IMR-90 (cell line): ENCODE results near the gene BLVRB. TPM values are rescaled to one million over a fixed set of nuclear protein-coding genes. Genes with fewer than 3 reads are reported as not detected.
"Not testable (repeated sequence)": the region's sequence is repeated elsewhere in the genome, so short reads cannot be mapped to it uniquely, and the experiment has no call there.

Experiments used
- ATAC-seq: fragments of 200-7000 bp; cut with Tn5 transposase; 2 replicates; pipeline ENCODE4 v1.9.1; 2020; ENCODE audit warnings: low read depth, mild to moderate bottlenecking, moderate library complexity
- BruUV-seq: library from RNA; stranded (reverse); fragments of 400-500 nt; replicated peaks from 2 replicates; lab custom pipeline; 2021; lab: Mats Ljungman, UMichigan
- CTCF ChIA-PET: fragments of 300-600 bp; formaldehyde crosslinking; extraction: SDS; loops from one replicate; lab custom pipeline; 2021; ENCODE audit warnings: antibody characterized with exemption; lab: Yijun Ruan, JAX
- POLR2A ChIA-PET: fragments of 300-600 bp; sonication (Branson Sonifier 250); formaldehyde crosslinking; loops from one replicate; lab custom pipeline; 2022; ENCODE audit warnings: antibody characterized with exemption; ENCODE audit not compliant: unreplicated experiment; lab: Charles Lee
- DNase-seq: peaks from one replicate; pipeline ENCODE4 v3.0.0; 2013
- H2AFZ ChIP-seq: replicated peaks from 2 replicates; pipeline ENCODE3; 2013; ENCODE audit warnings: low read length, mild to moderate bottlenecking; ENCODE audit not compliant: poor library complexity
- H2AK5ac ChIP-seq: 2 replicates; pipeline ENCODE4 v1.6.1; 2013; ENCODE audit warnings: low read depth, low read length, inconsistent platforms
- H2AK9ac ChIP-seq: replicated peaks from 2 replicates; pipeline ENCODE3; 2013; ENCODE audit warnings: mild to moderate bottlenecking, low read depth, low read length, moderate library complexity; ENCODE audit not compliant: poor library complexity
- H2BK120ac ChIP-seq: 2 replicates; pipeline ENCODE4 v1.6.1; 2013; ENCODE audit warnings: low read depth, low read length, inconsistent platforms
- H2BK15ac ChIP-seq: 3 replicates; pipeline ENCODE4 v1.6.1; 2013; ENCODE audit warnings: low read depth, low read length, inconsistent platforms
- H2BK20ac ChIP-seq: 2 replicates; pipeline ENCODE4 v1.6.1; 2013; ENCODE audit warnings: low read depth, mild to moderate bottlenecking, inconsistent platforms, low read length, moderate library complexity
- H2BK5ac ChIP-seq: 2 replicates; pipeline ENCODE4 v1.6.1; 2013; ENCODE audit warnings: mild to moderate bottlenecking, low read depth, low read length, inconsistent platforms; ENCODE audit not compliant: poor library complexity, severe bottlenecking
- H3K14ac ChIP-seq: replicated peaks from 2 replicates; pipeline ENCODE4 v1.6.1; 2013; ENCODE audit warnings: low read depth, low read length, inconsistent platforms
- H3K18ac ChIP-seq: 2 replicates; pipeline ENCODE4 v1.6.1; 2013; ENCODE audit warnings: low read depth, low read length, control low read depth
- H3K23ac ChIP-seq: 2 replicates; pipeline ENCODE4 v1.6.1; 2013; ENCODE audit warnings: low read depth, low read length, inconsistent platforms
- H3K27ac ChIP-seq: 2 replicates; pipeline ENCODE4 v1.5.1; 2013; ENCODE audit warnings: mild to moderate bottlenecking, control low read depth, low read length; ENCODE audit not compliant: insufficient read depth
- H3K27me3 ChIP-seq: 2 replicates; pipeline ENCODE4 v1.6.1; 2013; ENCODE audit warnings: low read length; ENCODE audit not compliant: control insufficient read depth, insufficient read depth
- H3K36me3 ChIP-seq: 2 replicates; pipeline ENCODE4 v1.6.1; 2013; ENCODE audit warnings: low read length, mixed read lengths; ENCODE audit not compliant: control insufficient read depth, insufficient read depth
- H3K4ac ChIP-seq: 2 replicates; pipeline ENCODE4 v1.6.1; 2013; ENCODE audit warnings: low read depth, low read length, inconsistent platforms
- H3K4me1 ChIP-seq: 2 replicates; pipeline ENCODE4 v1.6.1; 2013; ENCODE audit warnings: low read length, mixed read lengths; ENCODE audit not compliant: control insufficient read depth, insufficient read depth
- H3K4me2 ChIP-seq: 2 replicates; pipeline ENCODE4 v1.6.1; 2013; ENCODE audit warnings: low read depth, mild to moderate bottlenecking, control low read depth, low read length, moderate library complexity
- H3K4me3 ChIP-seq: 2 replicates; pipeline ENCODE4 v1.5.1; 2013; ENCODE audit warnings: low read depth, mild to moderate bottlenecking, control low read depth, low read length, moderate library complexity; ENCODE audit not compliant: insufficient read depth
- H3K56ac ChIP-seq: 2 replicates; pipeline ENCODE4 v1.6.1; 2013; ENCODE audit warnings: low read length, inconsistent platforms; ENCODE audit not compliant: insufficient read depth; ENCODE audit errors: extremely low read depth
- H3K79me1 ChIP-seq, 2 experiments: 2 replicates each; pipeline ENCODE4 v1.6.1; 2013; ENCODE audit warnings: low read length in 2 of 2, inconsistent platforms in 1 of 2, low read depth in 1 of 2
- H3K9ac ChIP-seq: 2 replicates; pipeline ENCODE4 v1.6.1; 2013; ENCODE audit warnings: low read depth, low read length, control low read depth
- H3K9me1 ChIP-seq: 2 replicates; pipeline ENCODE4 v1.6.1; 2013; ENCODE audit warnings: low read length, inconsistent platforms; ENCODE audit not compliant: insufficient read depth
- H3K9me3 ChIP-seq: 2 replicates; pipeline ENCODE4 v1.6.1; 2013; ENCODE audit warnings: low read length; ENCODE audit not compliant: control insufficient read depth, insufficient read depth
- H4K20me1 ChIP-seq: 2 replicates; pipeline ENCODE4 v1.6.1; 2013; ENCODE audit warnings: low read length, inconsistent platforms; ENCODE audit not compliant: insufficient read depth
- H4K5ac ChIP-seq: 2 replicates; pipeline ENCODE4 v1.6.1; 2013; ENCODE audit warnings: mild to moderate bottlenecking, low read depth, low read length, control low read depth
- H4K8ac ChIP-seq, 2 experiments: 2 replicates each; pipeline ENCODE4 v1.6.1; 2013; ENCODE audit warnings: low read depth in 2 of 2, low read length in 2 of 2, control low read depth in 1 of 2, inconsistent platforms in 1 of 2
- H4K91ac ChIP-seq: 2 replicates; pipeline ENCODE4 v1.6.1; 2013; ENCODE audit warnings: low read depth, low read length, inconsistent platforms; ENCODE audit not compliant: insufficient read depth
- WGBS, 2 experiments: methylation state at CpG; one replicate each; pipeline versions ENCODE4 v1.1.5 to v1.1.7; 2013; ENCODE audit warnings: missing lambda C conversion rate in 2 of 2; ENCODE audit not compliant: insufficient read length in 1 of 2; ENCODE audit errors: extremely low coverage in 2 of 2; 5-methylcytosine and 5-hydroxymethylcytosine counted together
- dilution Hi-C: fragments of 300-500 bp; cut with HindIII; formaldehyde crosslinking; loops from one replicate; pipeline ENCODE4 v1.14.3; 2018; ENCODE audit warnings: low sequenced_read_pairs; ENCODE audit not compliant: unreplicated experiment
- in situ Hi-C: fragments of 300-500 bp; cut with MboI; formaldehyde crosslinking; loops from 3 replicates; pipeline ENCODE4 v1.14.3; 2019; ENCODE audit warnings: low sequenced_read_pairs, inconsistent platforms, mixed read lengths
- intact Hi-C: fragments of 100-400 bp; cut with micrococcal nuclease; formaldehyde crosslinking; loops from 2 replicates; pipeline ENCODE4 v1.10.0; 2022
- polyA plus RNA-seq, 3 experiments: library from polyadenylated mRNA; depleted of rRNA; stranded (reverse); fragments of >200 nt; gene quantifications; 2 replicates each; pipeline ENCODE4 v1.2.3, GENCODE V29; 2012; ENCODE audit warnings: low replicate concordance in 1 of 3
- total RNA-seq: library from RNA; depleted of rRNA; stranded (reverse); fragments of >200 nt; gene quantifications from 2 replicates; pipeline ENCODE4 v1.2.3, GENCODE V29; 2012

The BLVRB gene
- total and polyA plus RNA-seq, 2 of the 4 experiments (the other 2 are of a cell fraction), result 65.2 to 102 TPM

GRCh38 chr19:40430242-40430641 is 35.3 kb downstream of the BLVRB start:
- DNase-seq, H4K8ac ChIP-seq, H3K4me3 ChIP-seq, H3K23ac ChIP-seq, H2BK20ac ChIP-seq, H4K91ac ChIP-seq, H2BK15ac ChIP-seq, H3K18ac ChIP-seq, H2AFZ ChIP-seq, dilution Hi-C loops, POLR2A ChIA-PET, H3K27ac ChIP-seq, H3K4me2 ChIP-seq, H2AK9ac ChIP-seq, H3K27me3 ChIP-seq, H3K14ac ChIP-seq, H3K36me3 ChIP-seq, ATAC-seq, H3K9me3 ChIP-seq, intact Hi-C loops, H3K4ac ChIP-seq, H3K79me1 ChIP-seq, H3K9me1 ChIP-seq, H2BK5ac ChIP-seq, in situ Hi-C loops, H2BK120ac ChIP-seq, H4K20me1 ChIP-seq, BruUV-seq, H3K56ac ChIP-seq, H3K9ac ChIP-seq, H2AK5ac ChIP-seq, H4K5ac ChIP-seq: not testable (repeated sequence)
- CTCF ChIA-PET, result interaction anchor here (0.6 kb wide), 2 partner anchors 185 to 191 kb away, joined by 3 read pairs; no protein-coding TSS in a partner anchor
- WGBS, 2 experiments, result no CpG with 5 or more reads among the region's 10 CpGs
- peaks cover 11% of the 10 kb centered on the region for H3K4me1 ChIP-seq

GRCh38 chr19:40428197-40428596 is 37.3 kb downstream of the BLVRB start:
- H3K36me3 ChIP-seq, H4K91ac ChIP-seq, H2BK5ac ChIP-seq, dilution Hi-C loops, POLR2A ChIA-PET, ATAC-seq, H2BK15ac ChIP-seq, H3K56ac ChIP-seq, H3K4me2 ChIP-seq, H3K4me1 ChIP-seq, H4K5ac ChIP-seq, H3K18ac ChIP-seq, H3K27me3 ChIP-seq, H3K9ac ChIP-seq, H2BK20ac ChIP-seq, BruUV-seq, in situ Hi-C loops, H2BK120ac ChIP-seq, H2AK5ac ChIP-seq, H3K4me3 ChIP-seq, H3K23ac ChIP-seq, H4K8ac ChIP-seq, H3K9me1 ChIP-seq, H3K4ac ChIP-seq, H3K14ac ChIP-seq, H3K9me3 ChIP-seq, H2AK9ac ChIP-seq, H2AFZ ChIP-seq, H3K27ac ChIP-seq, DNase-seq: not testable (repeated sequence)
- peaks cover 10% of the 10 kb centered on the region for H4K20me1 ChIP-seq
- peaks cover 12 to 17% of the 10 kb centered on the region in 2 experiments; a peak in 3 of 4 replicates for H3K79me1 ChIP-seq
- CTCF ChIA-PET, result interaction anchor here (0.6 kb wide), 1 partner anchor 26 kb away, joined by 3 read pairs; no protein-coding TSS in a partner anchor
- 80% methylated on average over 1 of the region's 7 CpGs; no CpG with 5 or more reads in 1 of the 2 experiments for WGBS, 2 experiments
- intact Hi-C loops, result loop anchor here (10.0 kb wide), 1 partner anchor 123 kb away; no protein-coding TSS in a partner anchor
